MCF 10A (cell line): ENCODE results near the gene VARS1. TPM values are rescaled to one million over a fixed set of nuclear protein-coding genes. Genes with fewer than 3 reads are reported as not detected.
"Not testable (repeated sequence)": the region's sequence is repeated elsewhere in the genome, so short reads cannot be mapped to it uniquely, and the experiment has no call there.

Experiments used
- BruUV-seq: library from RNA; stranded (reverse); fragments of 400-500 nt; replicated peaks from 2 replicates; lab custom pipeline; 2021; lab: Mats Ljungman, UMichigan
- CTCF ChIA-PET: fragments of 300-600 bp; sonication (Branson Sonifier 250); formaldehyde crosslinking; extraction: SDS; loops from one replicate; lab custom pipeline; 2021; ENCODE audit warnings: antibody characterized with exemption, inconsistent platforms; lab: Yijun Ruan, JAX
- POLR2A ChIA-PET: fragments of 300-600, 350-650 bp; sonication (Branson Sonifier 250); formaldehyde crosslinking; extraction: SDS; loops from one replicate; lab custom pipeline; 2020; ENCODE audit warnings: antibody characterized with exemption, inconsistent platforms; lab: Yijun Ruan, JAX
- DNase-seq: peaks from one replicate; pipeline ENCODE4 v3.0.0-alpha.2; 2018; ENCODE audit not compliant: unreplicated experiment
- H3K27ac Mint-ChIP-seq: one replicate; pipeline ENCODE4 v1.8.0; 2022; ENCODE audit warnings: mild to moderate bottlenecking, low read depth, mixed read lengths; ENCODE audit not compliant: unreplicated experiment
- H3K27me3 Mint-ChIP-seq: one replicate; pipeline ENCODE4 v1.8.0; 2022; ENCODE audit warnings: mixed read lengths; ENCODE audit not compliant: insufficient read depth, unreplicated experiment
- H3K36me3 Mint-ChIP-seq: one replicate; pipeline ENCODE4 v1.8.0; 2022; ENCODE audit warnings: mild to moderate bottlenecking, moderate library complexity, mixed read lengths; ENCODE audit not compliant: insufficient read depth, unreplicated experiment
- H3K4me1 Mint-ChIP-seq: one replicate; pipeline ENCODE4 v1.8.0; 2022; ENCODE audit warnings: mixed read lengths; ENCODE audit not compliant: insufficient read depth, unreplicated experiment
- H3K4me3 Mint-ChIP-seq: one replicate; pipeline ENCODE4 v1.8.0; 2022; ENCODE audit warnings: mild to moderate bottlenecking, moderate library complexity, mixed read lengths; ENCODE audit not compliant: unreplicated experiment
- H3K9me3 Mint-ChIP-seq: one replicate; pipeline ENCODE4 v1.8.0; 2022; ENCODE audit warnings: mixed read lengths; ENCODE audit not compliant: unreplicated experiment
- CTCF ChIP-seq: fragments of 200-600 bp; IDR thresholded peaks from one replicate; pipeline ENCODE4 v1.8.0; 2022; ENCODE audit warnings: antibody characterized with exemption, mild to moderate bottlenecking; ENCODE audit not compliant: unreplicated experiment
- intact Hi-C: fragments of 100-400 bp; cut with micrococcal nuclease; formaldehyde crosslinking; loops from 2 replicates; pipeline ENCODE4 v1.14.1; 2022
- total RNA-seq: library from RNA; stranded (reverse); gene quantifications from 2 replicates; pipeline ENCODE4 v1.2.3, GENCODE V29; 2022

The VARS1 gene
- total RNA-seq, 1 experiment from 2014 or later: 200 TPM

GRCh38 chr6:31838968-31839367 is 43.4 kb upstream of the VARS1 start:
- POLR2A ChIA-PET: interaction anchor here (0.7 to 11.2 kb wide), 9 partner anchors 9 to 174 kb away, joined by 3 to 202 read pairs (median 5); partner anchors contain the start of genes GPANK1, HSPA1A, HSPA1B and HSPA1L
- no TSS peak for BruUV-seq
- CTCF ChIA-PET: interaction anchor here (0.6 to 0.9 kb wide), 4 partner anchors 23 to 110 kb away, joined by 3 to 6 read pairs (median 4); partner anchors contain the start of genes DDAH2 and NEU1
- Mint-ChIP-seq H3K36me3 (peaks cover 79% of the 10 kb centered on the region), H3K9me3 (no peaks in the 10 kb centered on the region), H3K27me3 (no peaks in the 10 kb centered on the region), H3K4me3 (peak overlapping the region; percentile 86), H3K4me1 (peaks cover 18% of the 10 kb centered on the region), H3K27ac (no peak overlapping the region)
- no peak for TF ChIP-seq CTCF
- intact Hi-C loops: loop anchor here (10.0 kb wide), 1 partner anchor 116 kb away; the partner anchor contains the start of genes NELFE and SKIC2
- DNase-seq: no peak

- intact Hi-C loops: loop anchor here (10.0 kb wide), 1 partner anchor 117 kb away; the partner anchor contains the start of genes NELFE and SKIC2
- not testable (repeated sequence) for DNase-seq, H3K27me3 Mint-ChIP-seq, BruUV-seq, H3K9me3 Mint-ChIP-seq, H3K27ac Mint-ChIP-seq
- Mint-ChIP-seq H3K4me3 (peak overlapping the region; percentile 86), H3K36me3 (peaks cover 79% of the 10 kb centered on the region), H3K4me1 (peaks cover 18% of the 10 kb centered on the region)
- ChIA-PET CTCF (interaction anchor here (0.6 to 0.9 kb wide), 3 partner anchors 40 to 1027 kb away, joined by 3 to 6 read pairs (median 4); partner anchors contain the start of gene DDAH2), POLR2A (interaction anchor here (0.7 to 11.2 kb wide), 9 partner anchors 15 to 173 kb away, joined by 3 to 202 read pairs (median 4); partner anchors contain the start of genes GPANK1, HSPA1A, HSPA1B and HSPA1L)
Measured at GRCh38 chr6:31838114-31838553, 42.6 kb upstream of the VARS1 start.

GRCh38 chr6:31837369-31838113 is 42.0 kb upstream of the VARS1 start:
- Mint-ChIP-seq H3K27ac (no peak overlapping the region), H3K4me3 (peak overlapping the region; percentile 86), H3K36me3 (peaks cover 79% of the 10 kb centered on the region), H3K27me3 (no peaks in the 10 kb centered on the region), H3K9me3 (no peaks in the 10 kb centered on the region), H3K4me1 (peaks cover 18% of the 10 kb centered on the region)
- BruUV-seq: no TSS peak
- intact Hi-C loops: loop anchor here (10.0 kb wide), 1 partner anchor 117 kb away; the partner anchor contains the start of genes NELFE and SKIC2
- no peak for TF ChIP-seq CTCF
- POLR2A ChIA-PET: interaction anchor here (0.6 to 11.2 kb wide), 24 partner anchors 9 to 1239 kb away, joined by 3 to 202 read pairs (median 4); partner anchors contain the start of genes ABHD16A, C6orf47, CLIC1 and DDAH2
- DNase-seq: no peak
- CTCF ChIA-PET: interaction anchor here (0.6 to 1.0 kb wide), 4 partner anchors 39 to 141 kb away, joined by 3 to 4 read pairs (median 3); no protein-coding TSS in a partner anchor

GRCh38 chr6:31836474-31837368 is 41.2 kb upstream of the VARS1 start:
- H3K27me3 Mint-ChIP-seq: no peaks in the 10 kb centered on the region
- no peaks in the 10 kb centered on the region for H3K9me3 Mint-ChIP-seq
- DNase-seq: peak; percentile 45
- POLR2A ChIA-PET: interaction anchor here (0.6 to 11.2 kb wide), 27 partner anchors 10 to 1238 kb away, joined by 3 to 202 read pairs (median 4); partner anchors contain the start of genes ABHD16A, C6orf47, CLIC1 and DDAH2
- peaks cover 73% of the 10 kb centered on the region for H3K36me3 Mint-ChIP-seq
- BruUV-seq: no TSS peak
- intact Hi-C loops: loop anchor here (10.0 kb wide), 1 partner anchor 118 kb away; the partner anchor contains the start of genes NELFE and SKIC2
- no peak for TF ChIP-seq CTCF
- peak overlapping the region; percentile 99 for H3K27ac Mint-ChIP-seq
- CTCF ChIA-PET: interaction anchor here (0.7 to 1.4 kb wide), 6 partner anchors 50 to 278 kb away, joined by 3 to 5 read pairs (median 4); partner anchors contain the start of gene LY6G5C
- peaks cover 18% of the 10 kb centered on the region for H3K4me1 Mint-ChIP-seq
- peak overlapping the region; percentile 86 for H3K4me3 Mint-ChIP-seq
